Posterior vena cava (tissue), 2 donors: ENCODE data around the gene CHAT. TPM values are rescaled to one million over a fixed set of nuclear protein-coding genes. Genes with fewer than 3 reads are reported as not detected.

Experiments
- DNase-seq: peaks from one replicate; pipeline ENCODE4 v3.0.0-alpha.2; 2020; ENCODE audit warnings: low spot score
- intact Hi-C, 2 donors: fragments of 100-400 bp; cut with DNase I; formaldehyde crosslinking; loops; one replicate each; pipeline versions ENCODE4 v1.14.1 to v1.14.2; 2022 to 2023
- total RNA-seq, 2 donors: library from RNA; stranded (reverse); fragmentation: NEBNext Ultra II Directional; extraction: Animal tissue kit (Norgen Biotek cat#: 25700); gene quantifications; one replicate each; pipeline ENCODE4 v1.2.1, GENCODE V29; 2021
- donor health status: DM: yes; HTN: yes; CAD: no.
- donor health status: DM: yes; HTN: yes; CAD: no.

Gene CHAT
- total RNA-seq, 2 donors from 2014 or later: not detected

- no peak for DNase-seq
- intact Hi-C loops: no loop called here
These were observed 17.9 kb upstream of the CHAT start for GRCh38 chr10:49595713-49596492.

GRCh38 chr10:49596493-49596809, 17.4 kb upstream of the CHAT start:
- intact Hi-C loops: no loop called here

DNA sequence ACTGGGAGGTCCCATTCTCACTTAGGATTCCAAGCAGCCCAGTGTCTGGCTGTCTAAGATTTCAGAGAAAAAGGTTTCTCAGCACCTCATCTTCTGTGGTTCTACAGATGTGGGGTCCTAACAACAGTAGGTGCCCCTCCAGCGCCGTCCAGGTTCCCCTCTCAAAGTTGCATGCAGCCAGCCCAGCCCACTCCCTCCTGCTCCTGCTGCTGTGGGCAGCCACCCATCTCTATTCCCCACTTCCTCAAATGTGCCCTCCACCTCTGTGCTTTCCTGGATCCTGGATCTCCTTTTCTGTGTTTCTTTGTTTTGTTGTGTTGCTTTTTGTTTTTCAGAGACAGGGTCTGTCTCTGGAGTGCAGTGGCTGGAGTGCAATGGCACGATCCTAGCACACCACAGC, 17.0 kb upstream of the CHAT start:
- DNase-seq: no peak
- intact Hi-C loops: no loop called here

More at GRCh38 chr10:49596493-49596809, 17.4 kb upstream of the CHAT start:
- no peak for DNase-seq

- DNase-seq: no peak
- intact Hi-C loops: no loop called here
These were observed 16.2 kb upstream of the CHAT start for GRCh38 chr10:49597426-49598163.

GRCh38 chr10:49598164-49598856, 15.5 kb upstream of the CHAT start:
- DNase-seq: peak; percentile 64
- intact Hi-C loops: no loop called here

DNA sequence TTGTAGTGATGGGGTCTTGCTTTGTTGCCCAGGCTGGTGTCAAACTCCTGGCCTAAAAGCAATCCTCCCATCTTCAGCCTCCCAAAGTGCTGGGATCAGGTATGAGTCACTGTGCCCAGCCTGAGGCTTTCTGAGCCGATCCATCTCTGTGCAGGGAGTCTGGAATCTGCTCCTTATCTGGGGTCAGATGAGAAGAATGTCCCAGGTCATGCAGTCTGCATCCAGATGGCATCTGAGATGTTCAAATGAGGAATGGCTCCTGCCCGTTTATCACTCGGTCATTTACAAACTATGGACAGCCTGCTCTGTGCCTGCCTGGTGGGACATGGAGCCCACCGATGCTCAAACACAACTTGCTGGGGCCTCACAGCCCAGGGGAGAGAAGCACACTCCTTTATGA, 14.9 kb upstream of the CHAT start:
- DNase-seq: no peak
- intact Hi-C loops: no loop called here

DNA sequence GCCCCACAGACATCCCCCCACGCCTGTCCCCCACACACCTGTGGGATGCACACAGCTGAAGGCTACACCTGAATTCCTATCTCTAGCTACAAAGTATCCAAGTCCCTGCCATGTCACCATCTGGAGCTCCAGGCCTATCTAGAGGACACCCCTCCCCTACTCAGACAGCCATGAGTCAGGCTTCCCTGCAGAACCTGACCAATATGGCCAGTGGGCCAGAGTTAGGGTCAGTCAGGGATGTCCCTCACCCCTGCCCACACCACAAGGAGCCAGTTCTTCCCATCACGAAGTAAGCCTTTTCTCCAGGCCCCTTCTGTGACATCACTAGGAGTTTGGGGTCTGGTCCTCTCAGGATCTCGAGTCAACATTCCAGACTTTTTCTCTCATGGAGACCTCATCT, 14.3 kb upstream of the CHAT start:
- DNase-seq: no peak
- intact Hi-C loops: no loop called here

- intact Hi-C loops: no loop called here
- DNase-seq: peak; percentile 45
These were observed 13.8 kb upstream of the CHAT start for GRCh38 chr10:49600046-49600445.

DNA sequence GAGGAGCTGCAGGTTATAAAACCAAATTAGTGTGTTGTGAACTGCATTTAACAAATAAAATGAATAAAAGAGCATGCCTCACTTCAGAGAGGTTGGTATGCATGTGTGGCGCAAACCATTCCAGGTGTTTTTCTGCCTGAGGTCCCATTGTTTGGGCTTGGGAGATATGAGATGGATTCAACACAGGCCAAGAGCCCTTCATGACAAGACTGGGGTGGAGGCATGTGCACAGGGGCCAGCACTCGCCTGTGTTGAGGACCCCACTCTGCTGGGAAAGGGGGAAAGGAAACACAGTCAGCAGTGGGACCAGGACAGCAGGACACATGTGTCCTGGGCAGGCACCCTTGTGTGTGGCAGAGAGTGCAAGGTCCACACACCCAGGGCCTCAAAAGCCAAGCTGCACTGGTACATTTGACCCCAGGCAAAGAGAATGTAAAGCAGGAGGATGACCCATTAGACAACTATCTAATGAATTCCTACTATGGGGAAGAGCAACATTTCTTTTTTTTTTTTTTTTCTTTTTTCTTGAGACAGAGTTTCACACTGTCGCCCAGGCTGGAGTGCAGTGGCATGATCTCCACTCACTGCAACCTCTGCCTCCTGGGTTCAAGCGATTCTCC, 12.9 kb upstream of the CHAT start:
- intact Hi-C loops: no loop called here
- no peak for DNase-seq

DNA sequence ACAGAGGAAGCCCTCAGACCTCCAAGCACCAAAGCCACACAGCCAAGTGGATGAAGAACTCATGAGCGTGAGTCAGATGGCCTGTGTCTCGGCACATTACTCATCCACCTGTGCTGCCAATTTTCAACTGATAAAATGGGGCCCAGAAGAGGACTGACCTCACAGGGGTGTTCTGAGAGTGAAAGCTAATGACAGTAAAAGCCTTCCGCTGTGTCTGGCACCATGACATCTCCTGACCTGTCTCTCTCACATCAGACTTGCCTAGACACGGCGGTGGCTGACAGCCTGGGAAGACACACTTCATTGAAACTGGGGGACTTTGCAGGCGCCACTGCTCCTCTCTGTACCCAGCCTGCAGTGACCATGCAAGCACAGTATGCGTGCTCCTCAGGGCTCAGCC, 12.0 kb upstream of the CHAT start:
- DNase-seq: peak; percentile 44
- intact Hi-C loops: no loop called here

GRCh38 chr10:49602380-49603023, 11.3 kb upstream of the CHAT start:
- no peak for DNase-seq
- intact Hi-C loops: no loop called here

DNA sequence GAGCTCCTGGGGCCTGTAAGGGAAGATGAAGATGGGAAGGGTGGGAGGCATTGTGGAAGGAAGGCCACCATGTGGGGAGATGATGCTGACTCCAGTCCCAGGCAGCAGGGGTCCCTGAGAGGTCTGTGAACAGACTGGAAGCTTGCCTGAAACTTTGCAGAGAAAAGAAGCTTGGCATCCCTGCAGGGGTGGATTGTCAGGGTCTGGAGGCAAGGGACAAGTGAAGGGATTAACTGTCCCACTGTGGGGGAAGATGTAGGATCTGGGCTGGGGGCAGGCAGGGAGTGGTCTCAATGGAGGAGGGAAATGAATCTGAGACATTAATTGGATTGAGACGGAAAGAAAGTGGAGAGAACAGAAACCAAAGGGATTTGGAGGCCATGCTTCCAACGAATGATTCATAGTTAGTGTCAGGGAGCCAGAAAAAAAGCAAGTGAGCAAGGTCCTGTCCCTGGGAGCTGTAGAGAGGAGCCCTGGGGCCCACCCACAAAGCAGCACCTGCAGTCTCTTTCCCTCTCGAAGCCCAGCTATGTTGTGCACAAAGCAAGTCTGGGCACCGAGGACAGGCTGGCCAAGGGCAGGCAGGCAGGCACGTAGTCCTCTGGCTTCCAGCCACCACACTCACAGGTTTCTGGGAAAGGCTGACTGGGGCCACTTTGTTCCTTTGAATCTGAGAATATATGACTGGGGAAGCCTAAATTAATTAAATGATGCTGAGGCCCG, 8.5 kb upstream of the CHAT start:
- intact Hi-C loops: no loop called here
- DNase-seq: peak; percentile 44

GRCh38 chr10:49605939-49606509, 7.8 kb upstream of the CHAT start:
- no peak for DNase-seq

GRCh38 chr10:49606981-49607535, 6.8 kb upstream of the CHAT start:
- intact Hi-C loops: no loop called here
- DNase-seq: peak; percentile 90

More at GRCh38 chr10:49605939-49606509, 7.8 kb upstream of the CHAT start:
- intact Hi-C loops: no loop called here

DNA sequence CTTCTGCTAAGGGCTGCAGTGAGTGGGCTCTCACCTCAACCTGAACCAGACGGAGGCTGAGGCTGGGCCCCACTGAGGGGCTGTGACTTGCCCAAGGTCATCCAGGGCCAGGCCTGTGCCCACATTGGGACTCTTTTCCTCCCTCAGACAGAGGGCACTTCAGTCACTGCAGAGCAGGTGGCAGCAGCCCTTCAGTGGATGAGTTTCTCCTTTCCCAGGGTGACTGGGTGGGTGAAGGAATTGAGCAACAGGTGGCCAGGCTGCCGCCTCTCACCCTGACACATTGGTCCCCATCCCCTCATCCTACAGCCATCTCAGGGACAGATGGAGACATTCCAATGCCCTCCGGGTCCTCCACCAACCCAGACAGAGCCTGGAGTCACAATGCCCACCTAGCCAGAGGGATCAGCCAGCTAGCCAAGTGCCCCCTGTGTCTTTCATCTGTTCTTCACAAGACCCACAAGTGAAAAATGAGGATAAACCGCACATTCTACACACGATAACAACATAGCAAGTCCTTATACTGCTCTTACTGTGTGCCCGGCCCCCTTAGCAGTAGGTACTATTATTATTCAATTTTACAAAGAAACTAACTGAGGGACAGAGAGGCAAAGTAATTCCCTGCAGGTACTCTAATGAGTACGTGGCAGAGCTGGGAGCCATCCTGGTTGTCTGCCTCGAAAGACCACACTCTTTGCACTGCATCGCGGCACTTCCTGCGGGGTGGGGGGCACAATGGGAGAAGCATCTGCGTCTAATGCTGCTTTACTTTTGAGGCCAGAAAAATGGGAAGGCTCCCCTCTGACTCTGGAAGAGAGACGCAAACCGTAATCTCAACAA, 5.5 kb upstream of the CHAT start:
- DNase-seq: peak; percentile 54
- intact Hi-C loops: no loop called here

GRCh38 chr10:49609006-49609282, 4.9 kb upstream of the CHAT start:
- no peak for DNase-seq
- intact Hi-C loops: no loop called here

DNA sequence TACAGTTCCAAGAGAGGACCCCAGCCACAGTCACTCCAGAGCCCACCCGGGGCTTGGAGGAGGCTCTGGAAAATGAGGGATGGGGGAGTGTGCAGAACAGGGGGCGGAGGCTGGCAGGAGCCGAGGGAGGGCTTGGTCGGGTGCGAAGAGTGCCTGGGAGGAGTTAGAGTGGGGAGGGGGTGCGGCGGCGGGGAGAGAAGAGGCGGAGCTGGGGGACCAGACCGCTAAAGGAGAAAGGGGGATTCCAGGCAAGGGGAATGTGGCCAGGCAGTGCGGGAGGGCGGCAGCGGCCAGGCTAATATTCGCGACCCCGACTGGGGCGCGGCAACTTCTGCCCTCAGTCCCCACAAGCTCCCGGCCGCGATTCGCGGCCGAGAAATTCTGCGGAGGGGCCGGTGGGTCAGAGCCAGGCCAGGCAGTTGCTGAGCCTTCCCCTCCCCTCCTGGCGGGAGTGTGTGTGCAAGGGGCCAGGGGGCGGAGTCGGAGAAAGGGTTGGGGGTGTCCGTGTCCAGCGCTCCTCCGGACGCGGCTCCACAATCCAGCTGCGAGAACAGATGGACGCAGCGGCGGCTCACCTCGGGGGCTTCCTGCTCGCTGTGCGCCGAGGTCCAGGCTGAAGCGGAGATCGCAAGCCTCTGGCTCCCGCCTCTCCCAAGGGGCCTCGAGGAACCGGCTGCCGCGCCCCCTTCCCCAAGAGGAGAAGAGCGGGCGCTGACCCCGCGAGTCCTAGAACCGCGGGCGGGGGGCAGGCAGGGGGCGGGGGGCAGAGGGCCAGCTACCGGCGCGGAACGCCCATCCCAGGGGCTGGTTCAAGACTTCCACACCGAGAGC, 4.3 kb upstream of the CHAT start:
- intact Hi-C loops: no loop called here

More for the DNA sequence above, 4.3 kb upstream of the CHAT start:
- peak; percentile 73 for DNase-seq
